ENCODE results near the gene CEP76.

CEP76 gene

GRCh38 chr18:12637393-12637792 lies 65.1 kb downstream of the CEP76 start:
- Histone ChIP-seq H3K79me2 (ENCODE audit: insufficient read depth, low read length) (no peaks in the 10 kb centered on the region), H3K27ac (ENCODE audit: low read length) (no peak overlapping the region)

DNA sequence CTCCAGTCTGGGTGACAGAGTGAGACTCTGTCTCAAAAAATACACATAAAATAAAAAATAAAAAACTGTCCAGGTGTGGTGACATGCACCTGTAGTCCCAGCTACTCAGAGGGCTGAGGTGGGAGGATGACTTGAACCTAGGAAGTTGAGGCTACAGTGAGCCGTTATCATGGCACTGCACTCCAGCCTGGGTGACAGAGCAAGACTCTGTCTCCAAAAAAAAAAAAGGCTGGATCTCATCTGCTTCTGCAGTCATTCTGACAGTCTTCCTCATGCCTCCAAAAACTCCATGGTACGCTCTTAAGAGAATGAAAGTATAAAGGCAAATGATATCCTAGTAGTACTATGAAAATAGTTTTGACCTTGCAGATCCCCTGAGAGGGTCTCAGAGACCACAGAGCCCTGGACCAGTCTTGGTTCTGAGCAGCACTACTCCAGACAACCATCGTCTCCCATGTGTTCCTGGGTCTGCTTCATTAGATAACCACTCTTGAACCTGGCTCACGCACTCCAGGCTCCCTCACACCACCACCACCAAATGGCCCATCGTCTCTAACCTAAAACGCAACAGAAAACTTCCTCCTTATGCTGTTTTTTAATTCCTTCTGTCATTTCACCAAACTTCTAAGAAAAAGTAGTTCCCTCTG lies 70.6 kb downstream of the CEP76 start:
- DNase-seq (no peak), ATAC-seq (ENCODE audit: insufficient read depth, low read depth) (no peak)
- Histone ChIP-seq H3K4me3 (ENCODE audit: low read depth in 1 of 2, low read length in 2 of 2) (no peak overlapping the region), H3K79me2 (ENCODE audit: insufficient read depth, low read length) (no peaks in the 10 kb centered on the region), H3K9ac (ENCODE audit: low read depth, low read length) (no peak overlapping the region), H2AFZ (ENCODE audit: low read depth, low read length) (no peak overlapping the region), H3K9me3 (ENCODE audit: insufficient read depth, low read length, severe bottlenecking) (no peaks in the 10 kb centered on the region), H3K36me3 (ENCODE audit: insufficient read depth, low read length) (no peaks in the 10 kb centered on the region), H3K27ac (ENCODE audit: low read length) (no peak overlapping the region), H3K4me2 (ENCODE audit: insufficient read depth, low read length) (no peak overlapping the region), H4K20me1 (ENCODE audit: insufficient read depth, low read length) (no peaks in the 10 kb centered on the region), H3K27me3 (ENCODE audit: insufficient read depth, low read length, poor library complexity) (no peaks in the 10 kb centered on the region), H3K4me1 (ENCODE audit: insufficient read depth, low read length) (no peaks in the 10 kb centered on the region)
- TF ChIP-seq CTCF (IDR thresholded peaks at IDR 0.05; ENCODE audit: borderline replicate concordance, extremely low read depth, low read length, poor library complexity, severe bottlenecking) (no peak), EZH2 (IDR thresholded peaks at IDR 0.05; ENCODE audit: borderline replicate concordance, low read depth, low read length, severe bottlenecking) (no peak)

More at GRCh38 chr18:12637393-12637792, 65.1 kb downstream of the CEP76 start:
- no peaks in the 10 kb centered on the region for H3K27me3 ChIP-seq (ENCODE audit: insufficient read depth, low read length, poor library complexity)
- H4K20me1 ChIP-seq (ENCODE audit: insufficient read depth, low read length), result no peaks in the 10 kb centered on the region
- ATAC-seq (ENCODE audit: insufficient read depth, low read depth), result no peak
- TF ChIP-seq CTCF (IDR thresholded peaks at IDR 0.05; ENCODE audit: borderline replicate concordance, extremely low read depth, low read length, poor library complexity, severe bottlenecking), result no peak
- H3K4me3 ChIP-seq (ENCODE audit: low read depth in 1 of 2, low read length in 2 of 2), result no peak overlapping the region
- H2AFZ ChIP-seq (ENCODE audit: low read depth, low read length), result no peak overlapping the region
- H3K9me3 ChIP-seq (ENCODE audit: insufficient read depth, low read length, severe bottlenecking), result no peaks in the 10 kb centered on the region
- DNase-seq, result no peak
- H3K9ac ChIP-seq (ENCODE audit: low read depth, low read length), result no peak overlapping the region
- H3K36me3 ChIP-seq (ENCODE audit: insufficient read depth, low read length), result no peaks in the 10 kb centered on the region
- H3K4me2 ChIP-seq (ENCODE audit: insufficient read depth, low read length), result no peak overlapping the region
- no peaks in the 10 kb centered on the region for H3K4me1 ChIP-seq (ENCODE audit: insufficient read depth, low read length)

- no peaks in the 10 kb centered on the region for H3K36me3 ChIP-seq (ENCODE audit: insufficient read depth, low read length)
- no peaks in the 10 kb centered on the region for H4K20me1 ChIP-seq (ENCODE audit: insufficient read depth, low read length)
- H2AFZ ChIP-seq (ENCODE audit: low read depth, low read length), result no peak overlapping the region
- DNase-seq (no peak), ATAC-seq (ENCODE audit: insufficient read depth, low read depth) (no peak)
- H3K9me3 ChIP-seq (ENCODE audit: insufficient read depth, low read length, severe bottlenecking), result no peaks in the 10 kb centered on the region
- no peaks in the 10 kb centered on the region for H3K27me3 ChIP-seq (ENCODE audit: insufficient read depth, low read length, poor library complexity)
- H3K4me3 ChIP-seq (ENCODE audit: low read depth in 1 of 2, low read length in 2 of 2), result no peak overlapping the region
- no peaks in the 10 kb centered on the region for H3K4me1 ChIP-seq (ENCODE audit: insufficient read depth, low read length)
- no peaks in the 10 kb centered on the region for H3K79me2 ChIP-seq (ENCODE audit: insufficient read depth, low read length)
- no peak overlapping the region for H3K27ac ChIP-seq (ENCODE audit: low read length)
- H3K9ac ChIP-seq (ENCODE audit: low read depth, low read length), result no peak overlapping the region
- no peak for TF ChIP-seq EZH2 (IDR thresholded peaks at IDR 0.05; ENCODE audit: borderline replicate concordance, low read depth, low read length, severe bottlenecking)
- no peak for TF ChIP-seq CTCF (IDR thresholded peaks at IDR 0.05; ENCODE audit: borderline replicate concordance, extremely low read depth, low read length, poor library complexity, severe bottlenecking)
- no peak overlapping the region for H3K4me2 ChIP-seq (ENCODE audit: insufficient read depth, low read length)
Observed at GRCh38 chr18:12630136-12630535, 72.4 kb downstream of the CEP76 start.

Measured in DND-41 (cell line).